Stimulated activated CD8-positive, alpha-beta memory T cell treated with anti-CD3 and anti-CD28 coated beads, Interleukin-15, amount 100 ng/mL, for 1 hour (primary cell): ENCODE results near the gene PAPPA.

Experiments
- DNase-seq: peaks from one replicate; pipeline ENCODE4 v3.0.0-alpha.2; 2020; ENCODE audit warnings: low read depth

PAPPA gene

GRCh38 chr9:116275418-116276195 is 122.0 kb downstream of the PAPPA start:
- DNase-seq, result no peak

- no peak for DNase-seq
Observed at GRCh38 chr9:116276196-116276493, 122.6 kb downstream of the PAPPA start.

GRCh38 chr9:116276651-116277121 is 123.1 kb downstream of the PAPPA start:
- DNase-seq, result no peak

- no peak for DNase-seq
Observed at GRCh38 chr9:116278326-116278725, 124.7 kb downstream of the PAPPA start.

GRCh38 chr9:116279230-116279629 is 125.6 kb downstream of the PAPPA start:
- no peak for DNase-seq

- DNase-seq, result no peak
Observed at GRCh38 chr9:116280529-116280928, 126.9 kb downstream of the PAPPA start.

GRCh38 chr9:116282597-116282996 is 129.0 kb downstream of the PAPPA start:
- DNase-seq, result no peak

- no peak for DNase-seq
Observed at GRCh38 chr9:116284518-116284917, 130.9 kb downstream of the PAPPA start.

GRCh38 chr9:116285320-116285719 is 131.7 kb downstream of the PAPPA start:
- DNase-seq, result no peak

- DNase-seq, result no peak
Observed at GRCh38 chr9:116286297-116286696, 132.7 kb downstream of the PAPPA start.

GRCh38 chr9:116287721-116288120 is 134.1 kb downstream of the PAPPA start:
- DNase-seq, result no peak

GRCh38 chr9:116288658-116289057 is 135.1 kb downstream of the PAPPA start:
- no peak for DNase-seq

- DNase-seq, result no peak
Observed at GRCh38 chr9:116297346-116297745, 143.8 kb downstream of the PAPPA start.

GRCh38 chr9:116298249-116298648 is 144.7 kb downstream of the PAPPA start:
- no peak for DNase-seq

GRCh38 chr9:116298878-116299391 is 145.3 kb downstream of the PAPPA start:
- DNase-seq, result no peak

- DNase-seq, result no peak
Observed at GRCh38 chr9:116300360-116300870, 146.8 kb downstream of the PAPPA start.

- DNase-seq, result no peak
Observed at GRCh38 chr9:116303270-116303669, 149.7 kb downstream of the PAPPA start.

GRCh38 chr9:116303886-116304538 is 150.4 kb downstream of the PAPPA start:
- DNase-seq, result no peak

- no peak for DNase-seq
Observed at GRCh38 chr9:116304761-116305160, 151.2 kb downstream of the PAPPA start.

GRCh38 chr9:116308076-116308475 is 154.5 kb downstream of the PAPPA start:
- no peak for DNase-seq

- DNase-seq, result no peak
Observed at GRCh38 chr9:116309900-116310611, 156.5 kb downstream of the PAPPA start.

- no peak for DNase-seq
Observed at GRCh38 chr9:116312221-116312620, 158.6 kb downstream of the PAPPA start.

- DNase-seq, result no peak
Observed at GRCh38 chr9:116313638-116314037, 160.0 kb downstream of the PAPPA start.
